GM12892 (cell line): Measurements from ENCODE around the gene MAS1L.

Experiments used
- POLR2A ChIP-seq: IDR thresholded peaks from 2 replicates; pipeline ENCODE4 v1.6.1; 2011; ENCODE audit warnings: low read depth, low read length, control low read depth
- POLR2AphosphoS5 ChIP-seq: IDR thresholded peaks from 2 replicates; pipeline ENCODE4 v1.6.1; 2011; ENCODE audit warnings: low read depth, low read length, control low read depth
- TAF1 ChIP-seq: IDR thresholded peaks from 2 replicates; pipeline ENCODE4 v1.6.1; 2011; ENCODE audit warnings: low read depth, mild to moderate bottlenecking, control low read depth, low read length, borderline replicate concordance

DNA sequence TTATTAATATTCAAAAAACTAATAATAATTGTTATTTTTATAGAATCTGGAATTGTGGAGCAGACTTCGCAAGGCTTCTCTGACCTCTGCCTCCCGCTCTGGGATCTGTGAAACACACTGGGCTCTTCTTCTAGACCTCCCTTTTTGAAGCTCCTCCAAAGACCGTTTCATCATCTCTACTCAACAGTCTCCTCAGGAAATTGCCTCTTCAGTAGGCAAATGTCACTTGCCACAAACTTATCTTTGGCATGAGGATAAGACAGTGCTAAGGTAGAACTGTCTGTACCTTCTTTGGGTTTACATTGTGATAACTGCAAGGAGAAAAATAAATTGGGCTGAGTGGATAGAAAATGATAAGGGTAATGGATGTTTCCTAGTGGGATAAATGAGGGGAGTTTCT is 2.3 kb upstream of the MAS1L start:
- no peak for TF ChIP-seq POLR2A
- no peak for TF ChIP-seq POLR2AphosphoS5
- TF ChIP-seq TAF1, result no peak
